ENCODE measurements around the gene TAS2R30.
"Not testable (repeated sequence)": the region's sequence is repeated elsewhere in the genome, so short reads cannot be mapped to it uniquely, and the experiment has no call there.

TAS2R30 gene

DNA sequence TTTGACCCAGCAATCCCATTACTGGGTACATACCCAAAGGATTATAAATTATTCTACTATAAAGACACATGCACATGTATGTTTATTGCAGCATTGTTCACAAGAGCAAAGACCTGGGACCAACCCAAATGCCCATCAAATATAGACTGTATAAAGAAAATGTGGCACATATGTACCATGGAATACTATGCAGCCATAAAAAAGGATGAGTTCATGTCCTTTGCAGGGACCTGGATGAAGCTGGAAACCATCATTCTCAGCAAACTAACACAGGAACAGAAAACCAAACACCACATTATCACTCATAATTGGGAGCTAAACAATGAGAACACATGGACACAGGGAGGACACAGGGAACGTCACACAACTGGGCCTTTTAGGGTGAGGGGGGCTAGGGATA, 20.3 kb downstream of the TAS2R30 start:
- not testable (repeated sequence) for DNase-seq

DNA sequence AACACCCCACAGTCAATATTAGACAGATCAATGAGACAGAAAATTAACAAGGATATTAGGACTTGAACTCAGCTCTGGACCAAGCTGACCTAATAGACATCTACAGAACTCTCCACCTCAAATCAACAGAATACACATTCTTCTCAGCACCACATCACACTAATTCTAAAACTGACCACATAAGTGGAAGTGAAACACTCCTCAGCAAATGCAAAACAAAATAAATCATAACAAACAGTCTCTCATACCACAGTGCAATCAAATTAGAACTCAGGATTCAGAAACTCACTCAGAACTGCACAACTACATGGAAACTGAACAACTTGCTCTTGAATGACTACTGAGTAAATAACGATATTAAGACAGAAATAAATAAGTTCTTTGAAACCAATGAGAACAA, 23.2 kb downstream of the TAS2R30 start:
- not testable (repeated sequence) for DNase-seq

- no peak for DNase-seq
These were observed 25.6 kb downstream of the TAS2R30 start for GRCh38 chr12:11108862-11109261.

GRCh38 chr12:11107719-11108118, 26.7 kb downstream of the TAS2R30 start:
- DNase-seq, result no peak

DNA sequence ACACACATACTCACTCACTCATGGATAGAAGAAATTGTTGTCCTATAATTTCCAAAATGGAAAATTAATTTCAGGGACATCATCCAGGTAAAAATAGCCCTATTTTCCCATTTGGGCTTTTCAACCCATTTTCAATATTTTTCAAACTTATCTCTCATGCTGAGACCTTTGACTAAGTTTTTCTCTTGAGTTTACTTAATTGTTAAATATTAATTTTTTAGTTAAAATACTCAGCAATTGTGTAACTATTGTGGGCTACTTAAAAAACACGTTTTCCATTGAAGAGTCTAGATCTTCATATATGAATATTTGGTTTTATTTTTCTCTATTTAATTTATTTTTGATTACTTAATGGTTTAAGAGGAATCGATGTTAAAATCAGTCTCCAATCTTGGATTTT, 28.2 kb downstream of the TAS2R30 start:
- DNase-seq, result no peak

GRCh38 chr12:11105546-11105945, 28.9 kb downstream of the TAS2R30 start:
- DNase-seq, result no peak

DNA sequence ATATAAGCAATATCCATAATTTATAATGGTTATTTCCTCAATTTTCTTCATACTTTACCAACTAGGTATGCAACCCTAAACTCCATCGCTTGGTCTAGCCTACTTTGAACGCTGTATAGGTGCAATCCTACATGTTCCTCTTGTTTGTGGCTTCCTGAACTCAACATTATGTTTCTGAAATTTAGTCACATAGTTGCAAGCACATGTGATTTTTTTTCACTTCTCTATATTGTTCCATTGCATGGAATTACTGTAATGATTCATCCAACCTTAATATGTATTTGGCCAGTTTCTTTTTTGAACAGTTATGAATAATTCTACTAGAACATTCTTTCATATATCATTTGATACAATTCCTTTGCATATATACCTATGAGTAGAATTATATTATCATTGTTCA, 39.5 kb downstream of the TAS2R30 start:
- not testable (repeated sequence) for DNase-seq

DNA sequence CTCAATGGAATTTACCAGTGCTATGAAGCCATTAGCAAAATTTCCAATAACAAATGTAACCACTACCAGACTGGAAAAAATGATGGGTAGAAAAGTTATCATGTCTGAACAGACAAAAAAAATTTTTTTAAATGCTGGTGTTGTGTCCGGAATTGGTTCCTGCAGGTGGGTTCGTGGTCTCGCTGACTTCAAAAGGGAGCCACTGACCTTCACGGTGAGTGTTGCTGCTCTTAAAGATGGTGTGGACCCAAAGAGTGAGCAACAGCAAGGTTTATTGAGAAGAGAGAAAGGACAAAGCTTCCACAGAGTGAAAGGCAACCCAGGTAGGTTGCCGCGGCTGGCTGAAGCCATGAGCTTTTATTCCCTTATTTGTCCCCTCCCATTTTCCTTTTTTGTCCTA, 42.3 kb downstream of the TAS2R30 start, which contains the start of gene TAS2R43:
TAS2R43 (minus strand) TSS at position 186 of the 400 bp plus-strand sequence; CDS start at position 102, 84 bp downstream.
- no peak for DNase-seq

DNA sequence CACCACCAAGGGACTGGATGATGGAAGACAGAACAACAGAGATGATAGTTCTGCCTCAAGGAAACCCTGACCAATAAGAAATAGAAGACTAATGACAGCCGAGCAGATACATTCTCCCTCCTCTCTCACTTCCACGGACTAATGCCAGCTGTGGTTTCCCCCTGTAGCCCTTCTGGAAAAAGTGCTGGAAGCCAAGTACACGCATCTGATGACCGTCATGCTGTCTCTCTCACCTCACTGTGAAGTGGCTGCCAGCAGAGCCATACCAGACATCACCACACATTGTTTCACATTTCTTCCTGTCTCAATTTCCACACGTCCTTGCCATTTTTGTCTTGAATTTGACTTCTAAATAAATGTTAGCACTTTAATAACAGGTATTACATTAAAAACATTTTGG, 45.2 kb downstream of the TAS2R30 start:
- no peak for DNase-seq

DNA sequence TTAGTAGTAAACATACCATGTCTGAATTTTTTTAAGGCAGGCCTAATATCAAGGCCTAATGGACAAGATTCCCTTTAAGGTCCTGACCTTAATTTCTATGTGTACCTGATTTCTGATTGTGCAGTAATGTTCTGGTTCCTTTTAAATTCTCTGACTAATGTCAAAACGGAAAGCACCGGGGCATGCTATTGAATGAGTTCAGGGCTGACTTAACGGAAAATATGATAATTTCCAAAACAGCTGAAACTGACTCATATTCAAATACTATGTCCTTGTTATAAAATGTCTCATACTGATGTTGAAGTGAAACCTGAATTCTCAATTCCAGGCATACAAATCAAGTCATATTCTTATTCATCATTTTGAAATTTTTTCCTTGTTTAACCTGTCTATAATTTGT, 49.0 kb downstream of the TAS2R30 start:
- DNase-seq, result no peak
